Right atrium auricular region (tissue), 2 donors: Measurements from ENCODE around the gene ELMO1. TPM values are rescaled to one million over a fixed set of nuclear protein-coding genes. Genes with fewer than 3 reads are reported as not detected.

ENCODE experiments used
- DNase-seq: peaks from one replicate; pipeline ENCODE4 v3.0.0-alpha.2; 2019; ENCODE audit warnings: low spot score
- H3K27ac ChIP-seq, 2 donors: fragments of 200-600 bp; sonication (generic); 1 replicate in 1 of 2; 2 replicates in 1 of 2; pipeline ENCODE4 v1.5.1; 2016 to 2019
- H3K27me3 ChIP-seq, 2 donors: fragments of 200-600 bp; sonication (generic); one replicate each; pipeline versions ENCODE4 v1.5.1 to v1.6.0; 2017 to 2019
- H3K36me3 ChIP-seq: fragments of 200-600 bp; sonication (generic); one replicate; pipeline ENCODE4 v1.5.1; 2016
- H3K4me1 ChIP-seq, 2 donors: fragments of 200-600 bp; sonication (generic); one replicate each; pipeline versions ENCODE4 v1.5.1 to v1.6.0; 2017 to 2019
- H3K4me3 ChIP-seq, 2 donors: fragments of 200-600 bp; sonication (generic); 1 replicate in 1 of 2; 2 replicates in 1 of 2; pipeline ENCODE4 v1.5.1; 2017 to 2019; ENCODE audit warnings: mild to moderate bottlenecking in 1 of 2, moderate library complexity in 1 of 2
- H3K9me3 ChIP-seq, 2 donors: fragments of 200-600 bp; sonication (generic); one replicate each; pipeline ENCODE4 v1.5.1; 2019
- total RNA-seq, 2 donors: library from RNA; depleted of rRNA; stranded (reverse); fragments of >200 nt; gene quantifications; one replicate each; pipeline ENCODE4 v1.1.0, GENCODE V29; 2016
- TF ChIP-seq, protein P1 (sequence below), 2 donors: fragments of 200-600 bp; sonication (generic); IDR thresholded peaks; one replicate each; pipeline ENCODE4 v1.5.1; 2019; ENCODE audit warnings: antibody characterized with exemption in 2 of 2

The ELMO1 gene
- total RNA-seq, 2 donors from 2014 or later = 24.4 to 45.1 TPM

DNA sequence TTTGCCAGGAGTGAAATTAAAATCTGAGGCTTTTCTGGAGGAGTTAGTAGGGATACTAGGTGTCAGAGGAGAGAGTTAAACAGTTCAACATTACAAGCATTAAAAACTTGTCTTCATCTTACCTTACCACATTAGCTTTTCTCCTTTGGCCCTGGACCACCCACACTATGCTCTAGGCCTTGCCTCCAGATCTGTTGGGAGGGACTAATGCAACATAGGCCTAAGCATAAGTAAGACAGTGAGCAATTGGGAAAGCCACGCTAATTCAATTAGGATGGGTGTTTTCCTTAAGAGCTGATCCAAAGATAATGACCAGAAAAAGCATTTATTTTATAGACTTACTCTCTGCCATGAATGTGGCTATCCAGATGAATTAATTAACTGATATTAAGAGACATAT, 158.9 kb downstream of the ELMO1 start:
- no peaks in the 10 kb centered on the region for H3K9me3 ChIP-seq
- DNase-seq = no peak
- H3K4me3 ChIP-seq = no peak overlapping the region
- TF ChIP-seq, protein P1, sequence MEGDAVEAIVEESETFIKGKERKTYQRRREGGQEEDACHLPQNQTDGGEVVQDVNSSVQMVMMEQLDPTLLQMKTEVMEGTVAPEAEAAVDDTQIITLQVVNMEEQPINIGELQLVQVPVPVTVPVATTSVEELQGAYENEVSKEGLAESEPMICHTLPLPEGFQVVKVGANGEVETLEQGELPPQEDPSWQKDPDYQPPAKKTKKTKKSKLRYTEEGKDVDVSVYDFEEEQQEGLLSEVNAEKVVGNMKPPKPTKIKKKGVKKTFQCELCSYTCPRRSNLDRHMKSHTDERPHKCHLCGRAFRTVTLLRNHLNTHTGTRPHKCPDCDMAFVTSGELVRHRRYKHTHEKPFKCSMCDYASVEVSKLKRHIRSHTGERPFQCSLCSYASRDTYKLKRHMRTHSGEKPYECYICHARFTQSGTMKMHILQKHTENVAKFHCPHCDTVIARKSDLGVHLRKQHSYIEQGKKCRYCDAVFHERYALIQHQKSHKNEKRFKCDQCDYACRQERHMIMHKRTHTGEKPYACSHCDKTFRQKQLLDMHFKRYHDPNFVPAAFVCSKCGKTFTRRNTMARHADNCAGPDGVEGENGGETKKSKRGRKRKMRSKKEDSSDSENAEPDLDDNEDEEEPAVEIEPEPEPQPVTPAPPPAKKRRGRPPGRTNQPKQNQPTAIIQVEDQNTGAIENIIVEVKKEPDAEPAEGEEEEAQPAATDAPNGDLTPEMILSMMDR (IDR thresholded peaks at IDR 0.05) = no peak
- no peaks in the 10 kb centered on the region for H3K27me3 ChIP-seq
- peaks cover 0 to 29% of the 10 kb centered on the region in 2 donors for H3K4me1 ChIP-seq
- H3K36me3 ChIP-seq = no peaks in the 10 kb centered on the region
- no peak overlapping the region for H3K27ac ChIP-seq

DNA sequence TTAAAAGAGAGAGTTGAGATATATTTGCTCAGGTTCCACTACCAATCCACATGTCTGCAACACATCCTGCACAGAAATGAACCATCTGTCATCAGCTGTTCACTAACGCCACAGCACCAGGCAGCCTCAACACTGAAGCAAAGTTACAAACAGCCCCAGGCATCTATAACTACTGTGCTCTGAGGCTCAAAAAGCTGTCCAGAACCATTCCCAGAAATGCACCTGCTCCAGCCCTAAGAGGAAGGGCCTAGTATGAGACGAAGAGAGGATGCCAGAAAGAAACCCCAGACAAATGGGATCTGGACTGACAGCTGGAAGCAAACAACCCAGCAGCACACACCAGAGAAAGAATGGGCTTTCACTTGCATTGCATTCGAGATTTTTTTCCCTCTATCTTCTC, 159.3 kb downstream of the ELMO1 start:
- no peak for DNase-seq
- H3K4me3 ChIP-seq = no peak overlapping the region
- no peak overlapping the region for H3K27ac ChIP-seq
- H3K4me1 ChIP-seq = peaks cover 0 to 33% of the 10 kb centered on the region in 2 donors
- no peaks in the 10 kb centered on the region for H3K27me3 ChIP-seq
- no peaks in the 10 kb centered on the region for H3K36me3 ChIP-seq
- TF ChIP-seq, protein P1 (IDR thresholded peaks at IDR 0.05) = no peak
- H3K9me3 ChIP-seq = no peaks in the 10 kb centered on the region

DNA sequence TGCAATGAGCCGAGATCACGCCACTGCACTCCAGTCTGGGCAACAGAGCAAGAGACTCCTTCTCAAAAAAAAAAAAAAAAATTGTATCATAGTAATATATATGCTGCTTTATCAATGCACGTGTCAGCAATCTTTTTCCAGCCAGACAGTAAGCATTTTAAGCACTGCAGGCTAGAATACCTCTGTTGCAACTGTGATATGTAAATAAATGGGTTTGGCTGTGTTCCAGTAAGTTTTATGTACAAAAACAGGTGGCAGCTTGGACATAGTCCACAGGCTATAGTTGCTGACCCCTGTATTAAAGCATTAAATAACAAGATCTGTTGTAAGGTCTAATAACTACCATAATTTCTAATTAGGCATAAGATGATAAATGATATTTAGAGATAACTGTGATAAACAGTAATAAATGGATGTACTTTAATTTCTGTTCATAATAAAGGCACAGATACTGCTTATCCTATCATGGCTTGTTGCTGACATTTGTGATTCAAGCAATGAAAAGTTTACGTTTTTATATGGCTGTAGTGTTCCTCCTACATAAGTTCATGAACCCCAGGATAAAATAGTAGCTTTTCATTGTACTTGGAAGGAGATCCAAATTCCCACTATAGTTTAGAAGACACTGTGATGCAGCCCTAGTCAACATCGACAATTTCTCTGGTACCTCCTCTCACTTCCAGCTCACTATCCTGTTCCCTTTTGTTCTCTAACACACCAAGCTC, 161.4 kb downstream of the ELMO1 start:
- Histone ChIP-seq H3K36me3 (no peaks in the 10 kb centered on the region), H3K4me1 (peaks cover 0 to 54% of the 10 kb centered on the region in 2 donors), H3K4me3 (no peak overlapping the region), H3K27me3 (no peaks in the 10 kb centered on the region), H3K9me3 (no peaks in the 10 kb centered on the region), H3K27ac (no peak overlapping the region)
- TF ChIP-seq, protein P1 (IDR thresholded peaks at IDR 0.05) = no peak
- DNase-seq = no peak

DNA sequence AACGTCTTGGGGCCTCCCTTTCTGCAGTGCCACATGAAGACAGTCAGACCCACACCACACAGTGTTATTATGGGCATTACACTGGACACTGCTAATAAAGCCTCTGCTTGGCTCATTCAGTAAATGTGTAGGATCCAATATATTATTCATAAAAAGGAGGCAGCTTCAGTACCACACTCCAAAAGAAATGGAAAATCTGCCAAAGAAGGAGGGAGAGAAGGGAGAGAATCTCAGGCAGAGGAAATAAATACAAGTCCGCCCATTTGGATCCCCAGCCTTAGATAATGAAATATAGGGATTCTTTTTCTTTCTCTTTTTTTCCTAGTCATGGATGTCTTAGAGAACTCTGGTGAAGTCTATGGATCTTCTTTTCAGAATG, 162.2 kb downstream of the ELMO1 start:
- H3K4me3 ChIP-seq = no peak overlapping the region

DNA sequence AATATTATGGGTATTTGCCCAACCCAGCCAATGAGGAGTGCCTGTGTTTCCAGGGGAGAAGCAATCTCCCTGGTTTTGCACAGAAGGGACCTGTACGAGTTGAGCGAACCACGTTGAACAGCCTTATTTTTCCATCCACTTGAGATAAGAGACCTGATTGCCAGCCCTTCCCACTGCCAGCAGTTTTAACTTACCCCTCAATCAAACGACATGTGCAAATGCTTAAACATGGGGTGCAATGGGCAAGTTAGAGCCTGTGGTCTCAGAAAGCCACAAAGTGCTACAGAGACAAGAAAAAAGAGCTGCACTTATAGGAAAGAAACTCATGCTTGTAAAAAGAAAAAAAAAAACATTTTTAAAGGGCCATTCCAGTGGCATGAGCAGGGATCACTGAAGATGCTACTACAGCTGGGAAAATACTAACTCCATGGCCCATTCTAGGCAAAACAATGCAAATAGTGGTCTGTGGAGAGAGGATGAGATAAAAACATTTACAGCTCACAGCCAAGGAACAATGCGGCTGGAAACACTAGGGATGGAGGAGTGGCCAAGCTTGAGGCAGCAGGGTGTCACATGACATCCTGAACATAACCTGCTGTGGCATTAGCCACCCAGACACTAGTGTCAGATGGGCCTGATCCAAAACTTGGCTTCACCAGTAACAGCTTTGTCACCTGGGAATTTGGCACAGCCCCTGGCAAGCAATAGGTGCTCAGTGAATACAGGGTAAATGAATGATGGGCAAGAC, 162.8 kb downstream of the ELMO1 start:
- peak overlapping the region in 1 of 2 donors; percentile 16 for H3K27ac ChIP-seq
- no peaks in the 10 kb centered on the region for H3K36me3 ChIP-seq
- no peaks in the 10 kb centered on the region for H3K9me3 ChIP-seq
- TF ChIP-seq, protein P1 (IDR thresholded peaks at IDR 0.05) = no peak
- H3K4me1 ChIP-seq = peaks cover 0 to 67% of the 10 kb centered on the region in 2 donors
- H3K4me3 ChIP-seq = no peak overlapping the region
- no peak for DNase-seq
- H3K27me3 ChIP-seq = no peaks in the 10 kb centered on the region

More for the DNA sequence above, 162.2 kb downstream of the ELMO1 start:
- Histone ChIP-seq H3K27ac (peak overlapping the region in 1 of 2 donors; percentile 16), H3K27me3 (no peaks in the 10 kb centered on the region), H3K9me3 (no peaks in the 10 kb centered on the region), H3K4me1 (peaks cover 0 to 63% of the 10 kb centered on the region in 2 donors), H3K36me3 (no peaks in the 10 kb centered on the region)
- no peak for DNase-seq
- TF ChIP-seq, protein P1 (IDR thresholded peaks at IDR 0.05) = no peak
